HAP-1 (cell line): ENCODE results near the gene PTPRN2.
"Not testable (repeated sequence)": the region's sequence is repeated elsewhere in the genome, so short reads cannot be mapped to it uniquely, and the experiment has no call there.

ENCODE experiments used
- DNase-seq, 2 experiments: peaks; one replicate each; pipeline ENCODE4 v3.0.0-alpha.2; 2016 to 2020; ENCODE audit warnings: low spot score in 2 of 2
- H3K27me3 ChIP-seq: fragments of 250-450 bp; sonication (Bioruptor Pico); 2 replicates; pipeline ENCODE4 v1.5.1; 2020; ENCODE audit warnings: low read depth, mild to moderate bottlenecking, moderate library complexity
- H3K36me3 ChIP-seq: fragments of 250-450 bp; sonication (Bioruptor Pico); replicated peaks from 2 replicates; pipeline ENCODE4 v1.5.1; 2020; ENCODE audit warnings: mild to moderate bottlenecking
- H3K4me1 ChIP-seq: fragments of 250-450 bp; sonication (Bioruptor Pico); 2 replicates; pipeline ENCODE4 v1.5.1; 2020; ENCODE audit warnings: mild to moderate bottlenecking
- H3K4me3 ChIP-seq: fragments of 250-450 bp; sonication (Bioruptor Pico); 2 replicates; pipeline ENCODE4 v1.5.1; 2020; ENCODE audit warnings: mild to moderate bottlenecking, moderate library complexity
- H3K9me3 ChIP-seq: fragments of 250-450 bp; sonication (Bioruptor Pico); 2 replicates; pipeline ENCODE4 v1.5.1; 2020; ENCODE audit warnings: mild to moderate bottlenecking, moderate library complexity
- in situ Hi-C: fragments of 300-500 bp; cut with MboI; formaldehyde crosslinking; loops from 3 replicates; pipeline ENCODE4 v1.14.3; 2020; ENCODE audit warnings: low sequenced_read_pairs, inconsistent platforms, mixed read lengths

PTPRN2 gene

GRCh38 chr7:158257001-158257400 lies 330.6 kb downstream of the PTPRN2 start:
- in situ Hi-C loops, result no loop called here
- Histone ChIP-seq H3K9me3 (no peaks in the 10 kb centered on the region), H3K4me3 (no peak overlapping the region), H3K36me3 (no peaks in the 10 kb centered on the region), H3K4me1 (no peaks in the 10 kb centered on the region), H3K27me3 (no peaks in the 10 kb centered on the region)
- no peak for DNase-seq

GRCh38 chr7:158256091-158256816 lies 331.4 kb downstream of the PTPRN2 start:
- Histone ChIP-seq H3K27me3 (no peaks in the 10 kb centered on the region), H3K4me1 (no peaks in the 10 kb centered on the region), H3K4me3 (no peak overlapping the region), H3K36me3 (no peaks in the 10 kb centered on the region), H3K9me3 (no peaks in the 10 kb centered on the region)
- in situ Hi-C loops, result no loop called here
- DNase-seq, result no peak

DNA sequence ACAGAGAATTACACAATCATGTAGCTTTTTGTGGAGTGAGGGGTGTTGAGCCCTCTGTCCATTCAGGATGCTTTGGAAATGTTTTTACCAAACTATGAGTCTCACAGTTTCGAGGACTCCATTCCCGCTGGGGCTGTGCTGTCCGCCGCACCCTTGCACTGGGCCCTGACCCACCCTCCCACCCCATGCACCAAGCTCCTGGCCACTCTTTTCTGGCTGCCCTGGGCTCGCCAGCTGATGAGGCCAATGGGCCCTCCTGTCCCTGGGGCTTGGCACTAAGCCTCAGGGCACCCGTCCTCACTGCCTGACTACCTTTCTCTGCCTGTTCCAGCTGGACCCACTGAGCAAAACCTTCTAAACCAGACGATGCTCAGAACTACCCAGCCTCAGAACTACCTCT lies 332.1 kb downstream of the PTPRN2 start:
- Histone ChIP-seq H3K36me3 (no peaks in the 10 kb centered on the region), H3K4me3 (no peak overlapping the region), H3K4me1 (no peaks in the 10 kb centered on the region), H3K27me3 (no peaks in the 10 kb centered on the region), H3K9me3 (no peaks in the 10 kb centered on the region)
- no peak for DNase-seq
- in situ Hi-C loops, result no loop called here

- Histone ChIP-seq H3K4me1 (no peaks in the 10 kb centered on the region), H3K9me3 (no peaks in the 10 kb centered on the region), H3K4me3 (no peak overlapping the region), H3K36me3 (no peaks in the 10 kb centered on the region), H3K27me3 (no peaks in the 10 kb centered on the region)
- DNase-seq, result no peak
- in situ Hi-C loops, result no loop called here
Observed at GRCh38 chr7:158255156-158255555, 332.5 kb downstream of the PTPRN2 start.

- H3K36me3 ChIP-seq, in situ Hi-C loops, H3K27me3 ChIP-seq, DNase-seq, H3K9me3 ChIP-seq, H3K4me3 ChIP-seq, H3K4me1 ChIP-seq: not testable (repeated sequence)
Observed at GRCh38 chr7:158253670-158254045, 334.0 kb downstream of the PTPRN2 start.

- Histone ChIP-seq H3K36me3 (no peaks in the 10 kb centered on the region), H3K9me3 (no peaks in the 10 kb centered on the region; the same call in 1 of the 2 replicates), H3K4me3 (no peak overlapping the region), H3K27me3 (no peaks in the 10 kb centered on the region), H3K4me1 (no peaks in the 10 kb centered on the region)
- in situ Hi-C loops, result no loop called here
- DNase-seq, result no peak
Observed at GRCh38 chr7:158252837-158253669, 334.6 kb downstream of the PTPRN2 start.

DNA sequence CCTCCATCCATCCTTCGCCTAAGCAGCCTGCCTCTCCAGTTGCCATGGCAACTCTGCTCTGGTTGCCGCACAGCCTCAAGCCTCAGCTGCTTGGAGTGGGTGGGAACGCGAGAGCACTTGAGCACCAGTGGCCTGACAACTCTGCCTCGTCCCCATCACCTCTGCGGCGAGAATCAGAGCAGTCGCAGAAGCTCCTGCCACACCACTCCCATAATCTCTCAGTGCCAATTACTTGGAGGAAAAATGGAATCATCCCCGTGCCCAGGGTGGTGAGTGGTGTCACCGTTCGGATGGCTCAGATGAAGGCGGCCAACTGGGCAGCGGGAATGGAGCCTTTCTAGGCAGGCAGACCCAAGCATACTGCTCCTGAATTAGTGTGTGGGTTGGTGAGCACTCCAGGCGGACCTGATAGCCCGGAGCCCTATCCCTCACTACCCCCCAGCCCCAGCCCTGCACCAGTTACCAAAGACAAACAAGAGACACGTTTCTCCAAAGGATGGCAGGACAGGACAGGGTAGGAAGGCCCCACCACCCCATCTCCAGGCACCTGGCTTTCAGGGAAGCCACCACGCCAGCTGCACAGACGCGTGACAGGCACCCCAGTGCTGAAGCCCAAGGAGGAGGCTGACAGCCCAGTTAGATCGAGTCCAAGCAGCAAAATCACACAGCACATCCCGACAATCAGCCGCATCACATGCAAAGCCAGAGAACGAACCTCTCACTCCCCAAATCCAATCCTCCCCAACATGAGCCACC lies 335.4 kb downstream of the PTPRN2 start:
- no peaks in the 10 kb centered on the region; the same call in 1 of the 2 replicates for H3K9me3 ChIP-seq
- H3K27me3 ChIP-seq, result no peaks in the 10 kb centered on the region
- H3K4me3 ChIP-seq, result no peak overlapping the region
- in situ Hi-C loops, result no loop called here
- no peaks in the 10 kb centered on the region for H3K36me3 ChIP-seq
- no peaks in the 10 kb centered on the region for H3K4me1 ChIP-seq
- no peak for DNase-seq

DNA sequence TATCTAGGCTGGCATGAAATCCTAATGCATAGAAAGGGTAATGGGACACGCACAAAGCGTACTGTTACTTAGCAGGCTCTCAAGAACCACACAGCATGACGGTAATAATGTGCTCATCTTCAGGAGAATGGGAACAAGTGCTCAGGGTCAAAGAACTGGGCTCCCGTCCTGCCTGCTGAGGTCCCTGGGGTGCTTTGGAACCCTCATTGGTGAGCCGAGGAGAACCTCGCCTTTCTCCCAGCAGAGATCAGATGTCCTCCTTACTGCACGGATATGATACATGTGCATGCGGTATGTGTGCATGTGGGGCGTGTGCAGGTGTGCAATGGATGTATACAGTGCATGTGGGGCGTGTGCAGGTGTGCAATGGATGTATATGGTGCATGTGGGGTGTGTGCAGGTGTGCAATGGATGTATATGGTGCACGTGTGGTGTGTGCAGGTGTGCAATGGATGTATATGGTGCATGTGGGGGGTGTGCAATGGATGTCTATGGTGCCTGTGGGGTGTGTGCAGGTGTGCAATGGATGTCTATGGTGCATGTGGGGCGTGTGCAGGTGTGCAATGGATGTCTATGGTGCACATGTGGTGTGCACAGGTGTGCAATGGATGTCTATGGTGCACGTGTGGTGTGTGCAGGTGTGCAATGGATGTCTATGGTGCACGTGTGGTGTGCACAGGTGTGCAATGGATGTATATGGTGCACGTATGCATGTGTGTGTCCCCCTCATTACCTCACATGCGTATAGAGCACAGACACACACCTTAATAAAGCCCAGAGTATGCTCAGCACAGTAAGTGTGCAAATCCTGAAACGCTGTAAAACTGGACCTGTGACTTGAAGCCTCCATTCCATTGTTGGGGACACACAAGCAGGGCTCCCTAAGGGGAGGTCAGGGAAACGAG lies 336.3 kb downstream of the PTPRN2 start:
- H3K36me3 ChIP-seq, result no peaks in the 10 kb centered on the region
- no peaks in the 10 kb centered on the region for H3K27me3 ChIP-seq
- no peak for DNase-seq
- no peaks in the 10 kb centered on the region for H3K4me1 ChIP-seq
- H3K4me3 ChIP-seq, result no peak overlapping the region
- in situ Hi-C loops, result no loop called here
- no peaks in the 10 kb centered on the region; the same call in 1 of the 2 replicates for H3K9me3 ChIP-seq

DNA sequence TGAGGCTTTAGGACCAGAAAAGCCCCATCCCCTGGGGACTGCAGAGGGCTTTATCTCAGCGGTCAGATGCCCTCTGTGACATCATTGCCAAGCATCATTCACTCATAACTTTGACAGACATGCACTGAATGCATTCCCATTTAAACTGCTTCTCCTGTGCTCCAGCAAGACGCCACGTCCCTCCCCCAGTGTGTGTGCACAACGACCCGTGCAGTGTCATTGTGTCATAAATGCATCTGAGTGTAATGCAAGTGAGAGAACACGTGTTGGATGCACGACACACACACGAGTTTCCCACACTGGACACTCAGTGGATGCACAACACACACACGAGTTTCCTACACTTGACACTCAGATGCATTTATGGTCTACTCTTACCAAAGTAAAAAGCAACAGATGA lies 337.9 kb downstream of the PTPRN2 start:
- H3K36me3 ChIP-seq, result no peaks in the 10 kb centered on the region
- H3K27me3 ChIP-seq, result no peaks in the 10 kb centered on the region
- H3K9me3 ChIP-seq, result no peaks in the 10 kb centered on the region; the same call in 1 of the 2 replicates
- in situ Hi-C loops, result no loop called here
- H3K4me1 ChIP-seq, result no peaks in the 10 kb centered on the region
- no peak for DNase-seq
- H3K4me3 ChIP-seq, result no peak overlapping the region

DNA sequence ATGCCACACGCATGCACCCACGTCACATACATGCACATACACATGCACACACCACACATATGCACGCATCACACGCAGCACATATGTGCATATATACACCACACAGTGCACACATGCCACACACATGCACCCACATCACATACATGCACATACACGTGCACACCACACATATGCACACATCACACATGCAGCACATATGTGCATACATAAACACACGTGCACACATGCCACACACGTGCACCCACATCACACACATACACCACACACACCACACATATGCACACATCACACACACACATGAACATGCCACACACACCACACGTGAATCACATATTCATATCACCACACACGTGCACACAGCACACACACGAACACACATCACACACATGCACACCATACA lies 338.8 kb downstream of the PTPRN2 start:
- no peak for DNase-seq
- Histone ChIP-seq H3K36me3 (no peaks in the 10 kb centered on the region), H3K4me1 (no peaks in the 10 kb centered on the region), H3K9me3 (no peaks in the 10 kb centered on the region; the same call in 1 of the 2 replicates), H3K27me3 (no peaks in the 10 kb centered on the region), H3K4me3 (no peak overlapping the region)
- in situ Hi-C loops, result no loop called here

DNA sequence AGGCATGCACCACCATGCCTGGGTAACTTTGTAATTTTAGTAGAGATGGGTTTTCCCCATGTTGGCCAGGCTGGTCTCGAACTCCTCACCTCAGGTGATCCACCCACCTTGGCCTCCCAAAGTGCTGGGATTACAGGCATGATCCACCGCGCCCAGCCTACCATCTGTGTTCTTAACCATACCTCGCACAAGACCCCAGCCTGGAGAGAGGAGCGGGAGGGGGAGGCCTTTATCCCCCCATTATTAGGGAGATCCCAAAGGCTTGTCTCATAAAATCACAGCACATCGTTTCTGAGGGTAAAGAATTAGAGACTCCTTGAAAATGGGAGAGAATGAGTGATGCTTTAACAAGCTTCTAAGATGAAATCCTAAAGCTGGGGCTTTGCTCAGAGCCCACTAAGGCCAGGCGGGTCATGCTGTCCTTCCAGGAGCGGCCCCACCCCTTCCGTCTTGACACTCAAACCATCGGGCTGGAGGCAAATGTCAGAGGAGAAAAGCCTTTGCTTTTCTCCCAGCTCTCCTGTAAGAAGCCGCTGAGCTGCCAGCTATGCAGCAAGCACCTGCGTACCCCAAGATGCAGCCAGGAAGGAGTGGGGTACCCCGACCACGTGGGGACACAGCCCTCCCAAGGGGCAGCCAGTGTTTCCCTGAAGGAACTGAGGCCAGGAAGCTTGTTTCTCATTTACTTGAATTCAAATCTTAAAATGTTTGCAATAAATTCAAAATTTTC lies 339.7 kb downstream of the PTPRN2 start:
- no peak overlapping the region for H3K4me3 ChIP-seq
- H3K4me1 ChIP-seq, result no peaks in the 10 kb centered on the region
- H3K36me3 ChIP-seq, result no peaks in the 10 kb centered on the region
- DNase-seq, result no peak
- H3K27me3 ChIP-seq, result no peaks in the 10 kb centered on the region
- no peaks in the 10 kb centered on the region; the same call in 1 of the 2 replicates for H3K9me3 ChIP-seq
- in situ Hi-C loops, result no loop called here

DNA sequence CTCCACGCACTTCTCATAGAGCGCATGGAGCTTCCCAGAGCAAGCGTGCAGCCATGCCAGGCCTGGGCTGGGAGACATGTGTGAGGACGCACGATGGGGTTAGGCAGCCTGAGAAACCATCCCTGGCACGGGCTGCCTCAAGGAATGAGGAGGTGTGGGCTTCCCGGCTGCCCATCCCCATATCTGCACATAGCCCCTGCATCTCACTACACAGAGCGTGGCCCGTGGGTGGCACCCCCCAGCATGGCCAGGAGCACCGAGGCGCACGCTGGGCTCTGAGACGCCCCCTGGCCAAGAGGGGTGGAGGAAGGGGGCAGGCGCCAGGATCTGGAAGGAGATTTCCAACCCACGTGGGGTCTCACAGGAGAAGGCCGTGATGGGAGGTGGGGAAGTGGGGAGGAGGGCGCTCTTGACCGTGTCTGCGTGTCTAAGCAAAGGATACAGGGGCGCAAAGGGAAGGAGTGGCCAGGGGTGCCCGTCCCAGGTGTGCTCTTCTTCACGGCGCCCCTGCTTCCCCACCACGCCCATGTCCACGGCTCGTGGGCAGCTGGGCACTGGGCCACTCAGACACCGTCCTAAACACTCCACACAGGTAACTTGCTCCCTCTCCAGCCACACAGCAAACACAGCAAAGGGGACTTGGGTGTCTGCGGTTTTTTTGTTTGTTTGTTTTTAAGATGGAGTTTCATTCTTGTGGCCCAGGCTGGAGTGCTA lies 340.5 kb downstream of the PTPRN2 start:
- H3K9me3 ChIP-seq, result no peaks in the 10 kb centered on the region; the same call in 1 of the 2 replicates
- in situ Hi-C loops, result no loop called here
- no peaks in the 10 kb centered on the region for H3K36me3 ChIP-seq
- no peaks in the 10 kb centered on the region for H3K4me1 ChIP-seq
- DNase-seq, result no peak
- no peak overlapping the region for H3K4me3 ChIP-seq
- no peaks in the 10 kb centered on the region for H3K27me3 ChIP-seq
